GM18951 (cell line): ENCODE results near the gene FAM234A.
"Not testable (repeated sequence)": the region's sequence is repeated elsewhere in the genome, so short reads cannot be mapped to it uniquely, and the experiment has no call there.

Experiments
- POLR2A ChIP-seq: IDR thresholded peaks from 4 replicates; pipeline ENCODE4 v1.6.1; 2011; ENCODE audit warnings: mild to moderate bottlenecking; ENCODE audit not compliant: insufficient read length, insufficient read depth; ENCODE audit errors: extremely low read depth
- in situ Hi-C: fragments of 300-500 bp; cut with MboI; formaldehyde crosslinking; loops from one replicate; pipeline ENCODE4 v1.12.0; 2022; ENCODE audit warnings: low sequenced_read_pairs, mixed read lengths, inconsistent platforms; ENCODE audit not compliant: unreplicated experiment

FAM234A gene

DNA sequence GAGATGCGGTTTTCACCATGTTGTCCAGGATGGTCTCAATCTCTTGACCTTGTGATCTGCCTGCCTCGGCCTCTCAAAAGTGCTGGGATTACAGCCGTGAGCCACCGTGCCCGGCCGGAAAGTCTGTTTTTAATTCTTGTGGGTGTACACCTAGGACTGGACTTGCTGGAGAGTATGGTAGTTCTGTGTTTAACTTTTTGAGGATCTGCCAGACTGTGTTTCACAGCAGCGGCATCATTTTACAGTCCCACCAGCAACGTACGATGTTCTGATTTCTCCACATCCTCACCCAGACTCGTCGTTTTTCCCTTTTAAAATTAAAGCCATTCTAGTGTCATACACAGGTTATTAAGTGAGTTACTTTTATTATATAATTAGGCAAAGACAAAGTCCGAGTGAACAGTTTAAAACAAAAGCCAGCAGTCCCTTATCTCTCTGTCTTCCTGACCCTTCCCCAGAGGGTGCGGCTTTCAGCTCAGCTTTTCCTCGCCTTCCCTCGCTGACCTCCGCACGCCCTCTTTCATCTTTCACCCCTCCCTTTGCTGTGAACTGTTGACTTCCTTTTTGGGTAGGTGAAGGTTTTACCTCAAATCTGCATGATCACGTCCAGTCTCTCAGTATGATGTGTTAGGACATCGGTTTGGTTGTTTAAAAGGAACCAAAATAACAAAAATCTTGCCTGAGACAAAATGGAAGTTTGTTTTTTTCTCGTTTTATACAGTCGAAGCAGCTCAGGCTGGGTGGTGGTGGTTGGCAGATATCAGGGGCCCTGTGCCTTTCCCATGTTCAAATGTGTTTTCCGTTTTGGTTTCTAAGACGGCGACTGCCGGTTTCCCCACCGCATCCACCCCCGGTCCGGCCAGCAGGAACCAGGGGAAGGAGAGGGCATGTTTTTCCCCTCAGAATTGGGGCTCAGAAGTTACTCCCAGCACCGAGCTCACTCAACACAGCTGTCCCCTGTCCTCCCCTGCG lies 18.0 kb downstream of the FAM234A start:
- in situ Hi-C loops = no loop called here
- TF ChIP-seq POLR2A = no peak

DNA sequence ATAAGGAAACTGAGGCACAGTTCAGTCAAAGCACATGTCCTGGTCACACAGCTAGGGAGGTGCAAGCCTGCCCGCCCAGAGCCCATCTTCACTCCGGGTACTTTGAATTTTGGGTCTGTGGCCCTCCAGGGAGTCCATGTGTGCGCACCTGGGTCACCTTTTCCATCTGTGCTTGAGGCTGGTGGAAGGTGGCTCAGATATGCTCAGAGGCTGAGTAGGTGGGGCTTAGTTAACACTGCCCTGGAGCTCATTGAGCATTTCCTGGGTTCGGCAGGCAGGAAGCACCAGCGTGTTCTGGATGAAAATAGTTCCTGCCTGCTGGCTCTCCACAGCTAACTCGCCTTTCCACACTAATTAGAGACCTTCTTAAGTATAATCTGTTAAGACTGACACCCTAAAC lies 19.2 kb downstream of the FAM234A start:
- no peak for TF ChIP-seq POLR2A
- in situ Hi-C loops = no loop called here

DNA sequence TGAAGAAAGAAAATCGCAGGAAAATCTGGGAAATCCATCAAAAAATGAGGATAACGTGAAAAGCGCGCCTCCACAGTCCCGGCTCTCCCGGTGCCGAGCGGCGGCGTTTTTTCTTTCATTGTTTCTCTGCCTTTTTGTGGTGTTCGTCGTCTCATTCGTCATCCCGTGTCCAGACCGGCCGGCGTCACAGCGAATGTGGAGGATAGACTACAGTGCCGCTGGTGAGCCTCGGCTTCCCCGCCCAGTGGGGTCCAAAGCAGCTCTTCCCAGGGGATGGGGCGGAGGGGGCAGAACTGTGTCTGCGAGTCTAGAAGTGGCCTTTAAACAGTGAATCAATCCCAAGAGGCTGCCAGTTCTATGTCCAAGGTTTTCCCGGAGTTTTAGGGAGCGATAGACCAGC lies 19.8 kb downstream of the FAM234A start:
- in situ Hi-C loops = no loop called here
- no peak for TF ChIP-seq POLR2A

DNA sequence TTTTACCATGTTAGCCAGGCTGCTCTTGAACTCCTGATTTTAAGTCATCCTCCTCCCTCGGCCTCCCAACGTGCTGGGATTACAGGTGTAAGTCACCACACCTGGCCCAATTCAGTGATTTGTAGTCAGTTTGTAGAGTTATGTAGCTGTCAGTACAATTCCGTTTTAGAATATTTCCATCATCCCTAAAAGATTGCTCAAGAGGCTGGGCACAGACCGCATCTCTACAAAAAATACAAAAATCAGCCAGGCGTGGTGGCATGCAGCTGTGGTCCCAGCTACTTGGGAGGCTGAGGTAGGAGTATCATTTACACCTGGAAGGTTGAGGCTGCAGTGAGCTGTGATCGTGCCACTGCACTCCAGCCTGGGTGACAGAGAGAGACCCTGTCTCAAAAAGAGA lies 20.6 kb downstream of the FAM234A start:
- TF ChIP-seq POLR2A = no peak
- in situ Hi-C loops = no loop called here

DNA sequence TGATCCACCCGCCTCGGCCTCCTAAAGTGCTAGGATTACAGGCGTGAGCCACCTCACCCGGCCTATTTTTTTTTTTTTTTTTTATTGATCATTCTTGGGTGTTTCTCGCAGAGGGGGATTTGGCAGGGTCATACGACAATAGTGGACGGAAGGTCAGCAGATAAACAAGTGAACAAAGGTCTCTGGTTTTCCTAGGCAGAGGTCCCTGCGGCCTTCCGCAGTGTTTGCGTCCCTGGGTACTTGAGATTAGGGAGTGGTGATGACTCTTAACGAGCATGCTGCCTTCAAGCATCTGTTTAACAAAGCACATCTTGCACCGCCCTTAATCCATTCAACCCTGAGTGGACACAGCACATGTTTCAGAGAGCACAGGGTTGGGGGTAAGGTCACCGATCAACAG lies 23.5 kb downstream of the FAM234A start:
- in situ Hi-C loops = not testable (repeated sequence)

DNA sequence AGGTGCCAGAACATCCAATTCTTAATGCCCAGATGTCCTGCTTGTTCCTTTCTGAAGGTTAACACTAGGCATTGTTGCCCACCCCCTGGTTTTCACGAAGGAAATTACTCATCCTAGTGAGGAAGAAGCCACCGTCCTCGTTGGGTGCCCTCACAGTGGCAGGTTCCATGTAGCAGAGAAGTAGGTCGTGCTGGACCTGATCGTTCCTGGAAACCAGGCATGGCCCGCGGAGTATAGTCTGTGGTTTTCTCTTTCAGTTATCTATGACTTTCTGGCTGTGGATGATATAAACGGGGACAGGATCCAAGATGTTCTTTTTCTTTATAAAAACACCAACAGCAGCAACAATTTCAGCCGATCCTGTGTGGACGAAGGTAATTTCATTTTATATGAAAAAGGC lies 24.6 kb downstream of the FAM234A start:
- in situ Hi-C loops = no loop called here
- TF ChIP-seq POLR2A = no peak

DNA sequence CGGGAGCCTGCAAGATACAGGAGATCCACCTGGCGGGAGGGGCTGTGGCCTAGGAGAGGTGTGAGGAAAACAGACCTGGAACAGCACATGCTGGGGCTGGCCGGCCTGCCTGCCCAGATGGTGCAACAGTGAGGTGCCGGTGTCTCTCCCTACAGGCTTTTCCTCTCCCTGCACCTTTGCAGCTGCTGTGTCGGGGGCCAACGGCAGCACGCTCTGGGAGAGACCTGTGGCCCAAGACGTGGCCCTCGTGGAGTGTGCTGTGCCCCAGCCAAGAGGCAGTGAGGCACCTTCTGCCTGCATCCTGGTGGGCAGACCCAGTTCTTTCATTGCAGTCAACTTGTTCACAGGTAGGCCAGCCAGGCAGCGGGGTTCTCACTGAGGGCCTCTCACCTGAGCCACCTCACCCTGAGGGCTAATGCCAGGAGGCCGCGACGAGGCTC lies 25.2 kb downstream of the FAM234A start:
- TF ChIP-seq POLR2A = no peak
- in situ Hi-C loops = no loop called here

DNA sequence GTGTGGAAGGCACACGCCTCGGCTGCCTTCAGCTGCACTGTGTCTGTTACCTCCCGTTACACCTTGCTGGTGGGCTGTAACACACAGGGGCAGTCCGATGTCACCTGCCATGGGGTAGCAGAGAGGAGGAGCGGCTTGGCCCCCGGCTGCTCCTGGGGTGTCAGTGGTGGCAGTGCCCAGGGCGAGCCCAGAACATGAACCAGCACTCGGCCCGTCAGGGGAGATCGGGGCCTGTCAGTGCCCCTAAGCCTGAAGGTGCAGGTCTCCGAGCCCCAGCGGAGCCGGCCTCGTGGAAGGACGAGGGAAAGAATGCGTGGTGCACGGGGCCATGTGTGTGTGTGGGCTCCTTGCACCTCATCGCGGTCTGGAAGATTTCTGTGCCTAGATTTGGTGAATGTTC lies 25.7 kb downstream of the FAM234A start:
- in situ Hi-C loops = no loop called here
- no peak for TF ChIP-seq POLR2A

DNA sequence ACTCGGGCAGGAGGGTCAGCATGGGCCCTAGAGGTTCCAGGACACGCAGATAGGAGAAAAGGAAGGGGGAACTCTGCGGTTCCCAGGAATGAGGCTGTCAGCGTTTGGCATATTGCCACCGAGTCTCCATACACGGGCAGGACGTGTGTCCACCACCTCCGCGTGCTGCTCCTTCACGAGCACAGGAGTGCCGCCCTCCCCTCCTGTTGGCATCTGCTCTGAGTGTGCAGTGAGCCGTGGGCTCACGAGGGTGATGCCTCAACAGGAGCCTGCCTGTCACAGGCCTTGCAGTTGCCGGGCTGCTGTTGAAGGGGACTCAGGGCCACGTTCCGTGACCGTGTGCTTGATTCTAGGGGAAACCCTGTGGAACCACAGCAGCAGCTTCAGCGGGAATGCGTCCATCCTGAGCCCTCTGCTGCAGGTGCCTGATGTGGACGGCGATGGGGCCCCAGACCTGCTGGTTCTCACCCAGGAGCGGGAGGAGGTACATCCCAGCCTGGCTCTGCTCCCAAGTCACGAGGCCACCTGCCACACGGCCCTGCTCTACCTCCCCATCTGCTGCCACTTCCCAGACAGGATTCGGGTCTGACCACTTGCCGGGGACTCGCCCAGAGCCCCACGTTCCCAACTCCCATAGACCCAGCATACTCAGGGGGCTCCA lies 26.5 kb downstream of the FAM234A start:
- in situ Hi-C loops = no loop called here
- TF ChIP-seq POLR2A = no peak

DNA sequence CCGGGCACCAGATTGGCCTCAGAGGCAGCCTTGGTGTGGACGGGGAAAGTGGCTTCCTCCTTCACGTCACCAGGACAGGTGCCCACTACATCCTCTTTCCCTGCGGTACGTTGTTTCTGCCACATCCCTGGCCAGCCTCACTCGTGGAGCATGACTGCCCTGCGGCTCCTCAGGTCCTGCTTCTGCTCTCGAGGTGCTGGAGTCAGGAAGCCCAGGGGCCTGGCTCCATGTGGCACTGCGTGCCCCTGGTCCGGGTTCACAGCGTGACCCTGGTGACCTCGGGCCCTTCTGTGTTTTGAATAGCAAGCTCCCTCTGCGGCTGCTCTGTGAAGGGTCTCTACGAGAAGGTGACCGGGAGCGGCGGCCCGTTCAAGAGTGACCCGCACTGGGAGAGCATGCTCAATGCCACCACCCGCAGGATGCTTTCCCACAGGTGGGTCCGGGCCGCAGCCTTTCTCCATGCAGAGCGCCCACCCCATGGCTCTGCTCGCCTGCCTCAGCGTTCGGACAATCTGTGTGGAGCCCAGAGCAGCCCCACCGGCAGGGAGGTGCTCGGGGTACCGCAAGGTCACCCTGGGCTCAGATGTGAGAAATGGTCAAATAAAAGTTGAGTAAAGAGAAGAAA lies 27.6 kb downstream of the FAM234A start:
- in situ Hi-C loops = no loop called here
- no peak for TF ChIP-seq POLR2A

DNA sequence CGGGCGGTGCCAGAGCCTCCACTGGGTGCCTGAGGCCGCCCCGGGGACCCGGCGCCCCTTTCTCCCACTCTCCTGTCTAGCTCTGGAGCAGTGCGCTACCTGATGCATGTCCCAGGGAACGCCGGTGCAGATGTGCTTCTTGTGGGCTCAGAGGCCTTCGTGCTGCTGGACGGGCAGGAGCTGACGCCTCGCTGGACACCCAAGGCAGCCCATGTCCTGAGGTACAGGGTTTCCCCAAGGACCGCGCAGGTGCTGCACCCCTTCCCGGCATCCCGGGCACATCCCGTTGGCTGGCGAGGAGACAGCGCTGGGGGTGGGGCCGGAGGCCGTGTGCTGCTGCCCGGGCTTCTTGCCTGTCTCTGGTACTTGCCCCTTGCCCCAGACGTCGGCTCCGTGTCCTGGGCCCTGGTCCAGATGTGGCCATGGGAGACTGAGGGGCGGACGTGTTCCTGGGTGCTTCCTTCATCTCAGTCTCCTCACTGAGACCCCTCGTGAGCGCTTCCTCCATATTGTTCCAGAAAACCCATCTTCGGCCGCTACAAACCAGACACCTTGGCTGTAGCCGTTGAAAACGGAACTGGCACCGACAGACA lies 28.7 kb downstream of the FAM234A start:
- no peak for TF ChIP-seq POLR2A
- in situ Hi-C loops = no loop called here

DNA sequence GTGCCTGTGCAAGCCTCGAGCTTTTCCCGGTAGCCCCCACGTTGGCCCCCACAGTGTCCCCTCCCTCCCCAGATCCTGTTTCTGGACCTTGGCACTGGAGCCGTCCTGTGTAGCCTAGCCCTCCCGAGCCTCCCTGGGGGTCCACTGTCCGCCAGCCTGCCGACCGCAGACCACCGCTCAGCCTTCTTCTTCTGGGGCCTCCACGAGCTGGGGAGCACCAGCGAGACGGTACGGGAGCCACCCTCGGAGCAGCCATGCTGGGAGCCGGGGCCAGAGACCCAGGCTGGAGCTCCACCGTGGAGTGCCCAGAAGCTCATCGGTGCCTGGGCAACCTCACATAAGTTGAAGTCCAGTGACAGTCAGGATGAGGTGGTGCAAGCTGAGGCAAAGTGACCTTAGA lies 29.3 kb downstream of the FAM234A start:
- in situ Hi-C loops = no loop called here
- no peak for TF ChIP-seq POLR2A

DNA sequence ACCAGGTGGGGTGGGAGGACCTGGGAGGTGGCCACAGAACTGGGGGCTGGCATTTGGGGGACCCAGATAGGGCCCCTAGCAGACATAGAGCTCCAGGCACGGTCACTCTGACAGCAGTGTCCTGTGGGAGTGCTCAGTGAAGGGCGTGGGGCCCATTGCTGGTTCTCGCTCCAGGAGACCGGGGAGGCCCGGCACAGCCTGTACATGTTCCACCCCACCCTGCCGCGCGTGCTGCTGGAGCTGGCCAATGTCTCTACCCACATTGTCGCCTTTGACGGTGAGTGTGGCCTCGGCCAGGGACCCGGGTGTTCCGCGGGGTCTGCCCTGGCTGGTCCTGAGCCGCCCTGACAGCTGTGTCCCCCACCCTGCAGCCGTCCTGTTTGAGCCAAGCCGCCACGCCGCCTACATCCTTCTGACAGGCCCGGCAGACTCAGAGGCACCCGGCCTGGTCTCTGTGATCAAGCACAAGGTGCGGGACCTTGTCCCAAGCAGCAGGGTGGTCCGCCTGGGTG lies 29.9 kb downstream of the FAM234A start:
- in situ Hi-C loops = no loop called here

DNA sequence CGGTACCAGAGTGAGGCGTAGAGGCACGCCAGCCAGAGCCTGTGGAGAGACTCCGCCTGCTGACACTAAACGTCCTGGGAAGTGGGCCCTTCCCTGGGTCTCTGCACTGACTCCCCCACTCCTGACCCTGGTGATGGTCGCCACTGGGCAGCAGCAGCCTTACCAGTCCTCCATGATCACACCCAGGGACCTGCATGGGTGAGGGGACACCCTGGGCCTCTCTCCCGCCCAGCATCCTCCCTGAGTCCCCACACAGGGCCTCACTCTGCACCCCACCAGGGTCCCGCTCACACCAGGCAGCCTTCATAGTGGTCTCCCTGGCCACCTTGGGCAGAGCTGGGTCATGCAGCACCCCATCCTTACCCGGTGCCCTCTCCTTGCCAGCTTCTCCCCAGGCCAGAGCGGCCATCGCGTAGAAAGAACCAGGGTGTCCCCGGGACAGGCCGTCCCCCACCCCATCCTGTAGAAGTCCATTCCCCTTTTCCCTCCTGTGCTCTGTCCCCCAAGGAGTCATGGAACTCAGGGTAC lies 30.4 kb downstream of the FAM234A start:
- in situ Hi-C loops = no loop called here
- no peak for TF ChIP-seq POLR2A

More for the DNA sequence above, 29.9 kb downstream of the FAM234A start:
- TF ChIP-seq POLR2A = no peak
